Measurements from ENCODE around the gene PYGB.
A peak's percentile ranks its signal among the peaks of the same experiment; 100 is the strongest.

The PYGB gene

DNA sequence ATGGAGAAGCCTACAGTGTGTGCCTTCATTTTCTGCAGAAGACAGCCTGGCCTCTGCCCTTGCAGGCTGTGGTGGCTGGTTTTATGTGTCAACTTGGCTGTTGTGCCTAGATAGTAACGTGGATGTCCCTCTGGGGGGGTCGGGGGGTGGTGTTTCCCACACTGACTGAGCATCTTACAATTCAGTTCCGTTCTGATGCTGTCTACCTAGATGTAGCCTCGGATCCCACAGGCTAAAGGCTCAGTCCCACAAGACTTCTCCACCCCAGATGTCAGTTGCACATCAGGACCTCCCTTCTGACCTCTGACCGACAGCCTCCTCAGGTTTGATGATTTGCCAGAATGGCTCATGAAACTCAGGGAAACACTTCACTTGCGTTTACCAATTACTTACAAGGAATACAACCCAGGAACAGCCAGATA, 4.4 kb downstream of the PYGB start:
- no peak overlapping the region for H2AK5ac ChIP-seq (ENCODE audit: low read length)
- no peak overlapping the region for H3K14ac ChIP-seq (ENCODE audit: low read length)
- no peak overlapping the region for H3K4me3 ChIP-seq (ENCODE audit: low read depth, low read length)
- no peak overlapping the region for H2AFZ ChIP-seq (ENCODE audit: insufficient read depth, low read length, poor library complexity)
- no peak overlapping the region for H3K23ac ChIP-seq (ENCODE audit: low read length)
- H3K18ac ChIP-seq (ENCODE audit: low read length): peak overlapping the region; percentile 35
- H3K4me2 ChIP-seq (ENCODE audit: low read length): no peak overlapping the region
- no peaks in the 10 kb centered on the region for H3K27me3 ChIP-seq (ENCODE audit: insufficient read depth, low read length)
- H4K91ac ChIP-seq (ENCODE audit: low read depth, low read length): no peak overlapping the region
- H4K12ac ChIP-seq (ENCODE audit: low read depth, low read length): no peak overlapping the region
- H3K9me3 ChIP-seq (ENCODE audit: insufficient read depth, low read depth, low read length): no peaks in the 10 kb centered on the region
- no CpG with 5 or more reads among the region's 6 CpGs for WGBS (ENCODE audit: extremely low coverage, insufficient coverage, insufficient read length)
- H3K79me1 ChIP-seq (ENCODE audit: low read length): peaks cover 9% of the 10 kb centered on the region
- H4K8ac ChIP-seq (ENCODE audit: low read depth, low read length): no peak overlapping the region
- H3K9ac ChIP-seq (ENCODE audit: low read length): peak overlapping the region; percentile 11
- no peak overlapping the region for H2BK120ac ChIP-seq (ENCODE audit: insufficient read depth, low read length, poor library complexity)
- no peak for DNase-seq
- peaks cover 2 to 3% of the 10 kb centered on the region in 2 experiments for H3K4me1 ChIP-seq (ENCODE audit: control insufficient read depth in 1 of 2, insufficient read depth in 2 of 2, low read length in 2 of 2)
- H3K79me2 ChIP-seq (ENCODE audit: control insufficient read depth, insufficient read depth, low read length, poor library complexity): peaks cover 9% of the 10 kb centered on the region
- H2BK12ac ChIP-seq (ENCODE audit: low read length): no peak overlapping the region
- H3K4ac ChIP-seq (ENCODE audit: low read depth, low read length): no peak overlapping the region
- H3K27ac ChIP-seq (ENCODE audit: low read depth, low read length): no peak overlapping the region
- no peak overlapping the region for H2BK5ac ChIP-seq (ENCODE audit: low read depth, low read length, poor library complexity)
- peaks cover 7 to 10% of the 10 kb centered on the region in 2 experiments for H3K36me3 ChIP-seq (ENCODE audit: control insufficient read depth in 1 of 2, insufficient read depth in 2 of 2, low read length in 2 of 2)

DNA sequence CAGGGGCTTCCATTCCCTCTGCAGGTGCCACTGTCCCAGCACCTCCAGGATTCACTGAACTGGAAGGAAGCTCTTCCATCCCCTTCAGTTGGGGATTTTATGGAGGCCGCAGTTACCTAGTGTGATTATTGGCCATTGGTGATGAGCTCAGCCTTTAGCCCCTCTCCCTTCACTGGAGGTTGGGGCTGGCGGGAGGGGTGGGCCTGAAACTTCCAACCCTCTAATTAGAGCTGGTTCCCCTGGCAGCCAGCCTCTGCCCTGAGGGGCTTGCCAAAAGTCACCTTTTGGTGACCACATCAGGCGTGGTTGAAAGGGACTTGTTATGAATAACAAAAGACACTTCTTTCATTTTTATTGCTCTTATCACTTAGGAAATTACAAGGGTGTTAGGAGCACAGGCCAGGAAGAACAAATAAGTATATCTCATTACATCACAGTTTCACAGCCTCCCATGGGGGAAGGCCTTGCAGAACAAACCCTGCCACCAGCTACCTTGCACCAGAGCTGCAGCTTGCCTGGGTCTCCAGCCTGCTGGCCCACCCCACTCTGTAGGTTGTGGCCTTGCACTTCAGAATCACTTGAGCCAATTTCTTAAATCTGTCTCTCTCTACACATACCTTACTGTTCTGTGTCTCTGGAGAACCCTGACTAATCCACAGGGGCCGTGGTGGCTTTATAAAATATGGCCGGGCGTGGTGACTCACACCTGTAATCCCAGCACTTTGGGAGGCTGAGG, 5.0 kb downstream of the PYGB start:
- H3K9me3 ChIP-seq (ENCODE audit: insufficient read depth, low read depth, low read length): no peaks in the 10 kb centered on the region
- H4K91ac ChIP-seq (ENCODE audit: low read depth, low read length): no peak overlapping the region
- H2AFZ ChIP-seq (ENCODE audit: insufficient read depth, low read length, poor library complexity): no peak overlapping the region
- H3K23ac ChIP-seq (ENCODE audit: low read length): no peak overlapping the region
- H3K36me3 ChIP-seq (ENCODE audit: control insufficient read depth in 1 of 2, insufficient read depth in 2 of 2, low read length in 2 of 2): peaks cover 7 to 10% of the 10 kb centered on the region in 2 experiments
- peaks cover 9% of the 10 kb centered on the region for H3K79me2 ChIP-seq (ENCODE audit: control insufficient read depth, insufficient read depth, low read length, poor library complexity)
- peaks cover 6% of the 10 kb centered on the region for H3K79me1 ChIP-seq (ENCODE audit: low read length)
- no peak overlapping the region for H3K27ac ChIP-seq (ENCODE audit: low read depth, low read length)
- H3K4me3 ChIP-seq (ENCODE audit: low read depth, low read length): no peak overlapping the region
- H3K4ac ChIP-seq (ENCODE audit: low read depth, low read length): no peak overlapping the region
- H3K4me2 ChIP-seq (ENCODE audit: low read length): no peak overlapping the region
- WGBS (ENCODE audit: extremely low coverage, insufficient coverage, insufficient read length): no CpG with 5 or more reads among the region's 6 CpGs
- peaks cover 0 to 1% of the 10 kb centered on the region in 2 experiments for H3K4me1 ChIP-seq (ENCODE audit: control insufficient read depth in 1 of 2, insufficient read depth in 2 of 2, low read length in 2 of 2)
- no peak overlapping the region for H3K18ac ChIP-seq (ENCODE audit: low read length)
- H2BK12ac ChIP-seq (ENCODE audit: low read length): no peak overlapping the region
- H3K27me3 ChIP-seq (ENCODE audit: insufficient read depth, low read length): no peaks in the 10 kb centered on the region
- H4K12ac ChIP-seq (ENCODE audit: low read depth, low read length): no peak overlapping the region
- DNase-seq: peak in 1 of 2 donors; percentile 11
- no peak overlapping the region for H3K14ac ChIP-seq (ENCODE audit: low read length)
- H2BK5ac ChIP-seq (ENCODE audit: low read depth, low read length, poor library complexity): no peak overlapping the region
- H2AK5ac ChIP-seq (ENCODE audit: low read length): no peak overlapping the region
- H3K9ac ChIP-seq (ENCODE audit: low read length): peak overlapping the region; percentile 11
- no peak overlapping the region for H4K8ac ChIP-seq (ENCODE audit: low read depth, low read length)
- H2BK120ac ChIP-seq (ENCODE audit: insufficient read depth, low read length, poor library complexity): no peak overlapping the region

DNA sequence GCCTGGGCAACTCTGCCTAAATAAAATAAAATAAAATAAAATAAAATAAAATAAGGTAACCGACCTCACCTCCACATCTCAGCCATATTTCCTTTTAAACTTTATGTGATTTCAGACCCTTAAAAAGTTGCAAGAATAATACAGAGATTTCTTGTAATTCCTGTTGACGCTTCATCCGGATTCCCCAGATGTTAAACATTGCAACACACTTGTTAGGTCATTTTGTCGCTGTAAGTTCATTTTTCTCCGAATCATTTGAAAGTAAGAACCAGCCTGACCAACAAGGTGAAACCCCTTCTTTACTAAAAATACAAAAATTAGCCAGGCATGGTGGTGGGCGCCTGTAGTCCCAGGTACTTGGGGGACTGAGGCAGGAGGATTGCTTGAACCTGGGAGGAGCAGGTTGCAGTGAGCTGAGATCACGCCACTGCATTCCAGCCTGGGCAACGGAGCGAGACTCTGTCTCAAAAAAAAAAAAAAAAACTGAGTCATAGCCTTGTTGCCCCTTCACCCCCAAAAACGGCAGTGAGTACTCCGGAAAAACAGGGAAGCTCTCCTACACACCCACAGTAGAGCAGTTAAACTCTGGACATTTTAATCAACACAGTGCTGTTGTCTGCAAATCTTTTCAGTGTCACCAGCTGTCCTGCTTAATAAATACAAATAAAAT, 5.9 kb downstream of the PYGB start:
- no peak overlapping the region for H3K14ac ChIP-seq (ENCODE audit: low read length)
- no peak overlapping the region for H3K4me3 ChIP-seq (ENCODE audit: low read depth, low read length)
- DNase-seq: peak in 1 of 2 donors; percentile 59
- H3K4me1 ChIP-seq (ENCODE audit: control insufficient read depth in 1 of 2, insufficient read depth in 2 of 2, low read length in 2 of 2): peaks cover 0 to 5% of the 10 kb centered on the region in 2 experiments
- no peak overlapping the region for H3K4me2 ChIP-seq (ENCODE audit: low read length)
- H3K9ac ChIP-seq (ENCODE audit: low read length): no peak overlapping the region
- no peak overlapping the region for H4K12ac ChIP-seq (ENCODE audit: low read depth, low read length)
- WGBS (ENCODE audit: extremely low coverage, insufficient coverage, insufficient read length): no CpG with 5 or more reads among the region's 11 CpGs
- peaks cover 7 to 11% of the 10 kb centered on the region in 2 experiments for H3K36me3 ChIP-seq (ENCODE audit: control insufficient read depth in 1 of 2, insufficient read depth in 2 of 2, low read length in 2 of 2)
- H4K91ac ChIP-seq (ENCODE audit: low read depth, low read length): no peak overlapping the region
- H3K79me2 ChIP-seq (ENCODE audit: control insufficient read depth, insufficient read depth, low read length, poor library complexity): peaks cover under 1% of the 10 kb centered on the region
- H3K9me3 ChIP-seq (ENCODE audit: insufficient read depth, low read depth, low read length): no peaks in the 10 kb centered on the region
- H2BK5ac ChIP-seq (ENCODE audit: low read depth, low read length, poor library complexity): no peak overlapping the region
- no peak overlapping the region for H3K4ac ChIP-seq (ENCODE audit: low read depth, low read length)
- H2AFZ ChIP-seq (ENCODE audit: insufficient read depth, low read length, poor library complexity): no peak overlapping the region
- no peak overlapping the region for H3K18ac ChIP-seq (ENCODE audit: low read length)
- no peak overlapping the region for H2AK5ac ChIP-seq (ENCODE audit: low read length)
- H2BK12ac ChIP-seq (ENCODE audit: low read length): no peak overlapping the region
- no peaks in the 10 kb centered on the region for H3K79me1 ChIP-seq (ENCODE audit: low read length)
- no peak overlapping the region for H2BK120ac ChIP-seq (ENCODE audit: insufficient read depth, low read length, poor library complexity)
- H3K23ac ChIP-seq (ENCODE audit: low read length): no peak overlapping the region
- H3K27ac ChIP-seq (ENCODE audit: low read depth, low read length): no peak overlapping the region
- no peaks in the 10 kb centered on the region for H3K27me3 ChIP-seq (ENCODE audit: insufficient read depth, low read length)
- H4K8ac ChIP-seq (ENCODE audit: low read depth, low read length): no peak overlapping the region

DNA sequence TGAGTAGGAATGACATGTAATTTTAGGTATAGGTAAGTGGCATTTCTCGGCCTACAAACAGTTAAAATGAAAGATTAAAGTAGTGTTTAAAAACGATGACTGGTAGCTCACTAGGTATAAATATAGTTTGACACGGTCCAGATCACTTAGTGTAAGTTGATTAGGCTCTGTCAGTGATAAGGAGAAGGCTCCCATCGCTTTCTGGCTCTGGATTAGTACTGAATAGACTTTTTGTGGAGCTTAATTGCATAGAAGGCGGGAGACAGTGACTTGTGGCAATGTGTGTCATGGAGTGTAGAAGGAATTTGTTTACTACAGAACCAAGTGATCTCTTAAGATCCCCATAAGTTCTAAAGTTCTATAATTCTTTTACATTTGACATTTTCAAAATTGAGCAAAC, 6.7 kb downstream of the PYGB start:
- no peaks in the 10 kb centered on the region for H3K27me3 ChIP-seq (ENCODE audit: insufficient read depth, low read length)
- H3K14ac ChIP-seq (ENCODE audit: low read length): no peak overlapping the region
- H3K79me2 ChIP-seq (ENCODE audit: control insufficient read depth, insufficient read depth, low read length, poor library complexity): no peaks in the 10 kb centered on the region
- H3K23ac ChIP-seq (ENCODE audit: low read length): no peak overlapping the region
- peaks cover 11% of the 10 kb centered on the region in 2 experiments for H3K36me3 ChIP-seq (ENCODE audit: control insufficient read depth in 1 of 2, insufficient read depth in 2 of 2, low read length in 2 of 2)
- no peak overlapping the region for H3K27ac ChIP-seq (ENCODE audit: low read depth, low read length)
- H3K79me1 ChIP-seq (ENCODE audit: low read length): no peaks in the 10 kb centered on the region
- no peaks in the 10 kb centered on the region for H3K9me3 ChIP-seq (ENCODE audit: insufficient read depth, low read depth, low read length)
- H3K18ac ChIP-seq (ENCODE audit: low read length): no peak overlapping the region
- H4K8ac ChIP-seq (ENCODE audit: low read depth, low read length): no peak overlapping the region
- H2BK120ac ChIP-seq (ENCODE audit: insufficient read depth, low read length, poor library complexity): no peak overlapping the region
- H2BK5ac ChIP-seq (ENCODE audit: low read depth, low read length, poor library complexity): no peak overlapping the region
- no peak overlapping the region for H2AK5ac ChIP-seq (ENCODE audit: low read length)
- no peak overlapping the region for H4K91ac ChIP-seq (ENCODE audit: low read depth, low read length)
- H2AFZ ChIP-seq (ENCODE audit: insufficient read depth, low read length, poor library complexity): no peak overlapping the region
- no peak overlapping the region for H3K9ac ChIP-seq (ENCODE audit: low read length)
- no peak overlapping the region for H3K4me3 ChIP-seq (ENCODE audit: low read depth, low read length)
- H3K4me2 ChIP-seq (ENCODE audit: low read length): no peak overlapping the region
- WGBS (ENCODE audit: extremely low coverage, insufficient coverage, insufficient read length): no CpG with 5 or more reads among the region's 5 CpGs
- peaks cover 0 to 5% of the 10 kb centered on the region in 2 experiments for H3K4me1 ChIP-seq (ENCODE audit: control insufficient read depth in 1 of 2, insufficient read depth in 2 of 2, low read length in 2 of 2)
- H3K4ac ChIP-seq (ENCODE audit: low read depth, low read length): no peak overlapping the region
- DNase-seq: no peak
- H2BK12ac ChIP-seq (ENCODE audit: low read length): no peak overlapping the region
- H4K12ac ChIP-seq (ENCODE audit: low read depth, low read length): no peak overlapping the region

Measured in trophoblast cell (in vitro differentiated cells and primary cell).